ENCODE results near the gene GDF2.

DNA sequence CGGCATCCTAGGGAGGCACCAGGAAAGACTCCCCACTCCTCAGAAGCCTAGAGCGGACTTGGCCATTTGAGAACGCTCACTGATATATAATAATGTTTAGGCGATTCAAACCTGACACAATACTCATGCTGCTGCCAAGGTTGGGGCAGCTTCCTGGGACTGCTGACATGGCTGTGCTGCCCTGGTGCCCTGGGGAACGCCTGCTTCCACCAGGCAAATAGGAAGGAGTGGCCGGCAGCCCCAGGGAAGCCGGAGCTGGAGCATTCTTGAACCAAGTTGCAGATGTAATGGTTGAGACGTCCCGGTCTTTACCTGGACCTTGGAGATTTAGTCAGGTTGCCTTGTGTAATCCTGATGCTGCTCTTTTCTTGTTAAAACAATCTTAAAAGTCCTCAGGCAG is 13.5 kb upstream of the GDF2 start:
- TF ChIP-seq POLR2AphosphoS5 (IDR thresholded peaks at IDR 0.05; ENCODE audit: insufficient read depth in 1 of 2, low read depth in 1 of 2), result no peak
- TF ChIP-seq, protein P1, sequence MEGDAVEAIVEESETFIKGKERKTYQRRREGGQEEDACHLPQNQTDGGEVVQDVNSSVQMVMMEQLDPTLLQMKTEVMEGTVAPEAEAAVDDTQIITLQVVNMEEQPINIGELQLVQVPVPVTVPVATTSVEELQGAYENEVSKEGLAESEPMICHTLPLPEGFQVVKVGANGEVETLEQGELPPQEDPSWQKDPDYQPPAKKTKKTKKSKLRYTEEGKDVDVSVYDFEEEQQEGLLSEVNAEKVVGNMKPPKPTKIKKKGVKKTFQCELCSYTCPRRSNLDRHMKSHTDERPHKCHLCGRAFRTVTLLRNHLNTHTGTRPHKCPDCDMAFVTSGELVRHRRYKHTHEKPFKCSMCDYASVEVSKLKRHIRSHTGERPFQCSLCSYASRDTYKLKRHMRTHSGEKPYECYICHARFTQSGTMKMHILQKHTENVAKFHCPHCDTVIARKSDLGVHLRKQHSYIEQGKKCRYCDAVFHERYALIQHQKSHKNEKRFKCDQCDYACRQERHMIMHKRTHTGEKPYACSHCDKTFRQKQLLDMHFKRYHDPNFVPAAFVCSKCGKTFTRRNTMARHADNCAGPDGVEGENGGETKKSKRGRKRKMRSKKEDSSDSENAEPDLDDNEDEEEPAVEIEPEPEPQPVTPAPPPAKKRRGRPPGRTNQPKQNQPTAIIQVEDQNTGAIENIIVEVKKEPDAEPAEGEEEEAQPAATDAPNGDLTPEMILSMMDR (IDR thresholded peaks at IDR 0.05), result no peak

Measured in vagina (tissue), 2 donors.